Measurements from ENCODE around the gene HTATSF1.

- TF ChIP-seq NKRF (IDR thresholded peaks at IDR 0.05; ENCODE audit: borderline replicate concordance): no peak
- TF ChIP-seq KLF1 (tag; IDR thresholded peaks at IDR 0.05): no peak
- no peak for TF ChIP-seq ZNF24 (IDR thresholded peaks at IDR 0.05)
- TF ChIP-seq ZNF695 (CRISPR knock-in tag; IDR thresholded peaks at IDR 0.05): no peak
Observed at GRCh38 chrX:136497556-136498052, at the start of gene HTATSF1.

All from K562 (cell line).